Stimulated activated CD4-positive, alpha-beta T cell treated with anti-CD3 and anti-CD28 coated beads, Interleukin-12 subunit alpha, Interleukin-12 subunit beta, amount 100 ng/mL, for 48 hours (primary cell): ENCODE data around the gene ZP3.
"Not testable (repeated sequence)": the region's sequence is repeated elsewhere in the genome, so short reads cannot be mapped to it uniquely, and the experiment has no call there.

Experiments
- DNase-seq, 3 donors: peaks; one replicate each; pipeline ENCODE4 v3.0.0-alpha.2; 2020; ENCODE audit warnings: low read depth in 2 of 3, low spot score in 1 of 3

The ZP3 gene

GRCh38 chr7:76440404-76440803 is 15.7 kb downstream of the ZP3 start:
- not testable (repeated sequence) for DNase-seq

DNA sequence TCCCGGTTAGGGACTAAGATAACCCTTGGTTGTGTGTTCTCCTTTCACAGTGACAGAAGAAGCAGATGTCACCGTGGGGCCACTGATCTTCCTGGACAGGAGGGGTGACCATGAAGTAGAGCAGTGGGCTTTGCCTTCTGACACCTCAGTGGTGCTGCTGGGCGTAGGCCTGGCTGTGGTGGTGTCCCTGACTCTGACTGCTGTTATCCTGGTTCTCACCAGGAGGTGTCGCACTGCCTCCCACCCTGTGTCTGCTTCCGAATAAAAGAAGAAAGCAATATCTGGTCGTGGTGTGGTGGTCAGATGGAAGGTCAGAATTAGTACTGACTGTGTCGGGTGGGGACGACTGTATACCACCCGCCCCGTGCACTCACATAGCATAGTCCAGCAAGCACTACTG is 17.0 kb downstream of the ZP3 start:
- DNase-seq: not testable (repeated sequence)

GRCh38 chr7:76442664-76443446 is 18.1 kb downstream of the ZP3 start:
- DNase-seq: not testable (repeated sequence)

GRCh38 chr7:76443846-76444245 is 19.1 kb downstream of the ZP3 start:
- DNase-seq: not testable (repeated sequence)

GRCh38 chr7:76445577-76446008 is 20.8 kb downstream of the ZP3 start:
- not testable (repeated sequence) for DNase-seq

- not testable (repeated sequence) for DNase-seq
These were observed 32.3 kb downstream of the ZP3 start for GRCh38 chr7:76457017-76457416.

DNA sequence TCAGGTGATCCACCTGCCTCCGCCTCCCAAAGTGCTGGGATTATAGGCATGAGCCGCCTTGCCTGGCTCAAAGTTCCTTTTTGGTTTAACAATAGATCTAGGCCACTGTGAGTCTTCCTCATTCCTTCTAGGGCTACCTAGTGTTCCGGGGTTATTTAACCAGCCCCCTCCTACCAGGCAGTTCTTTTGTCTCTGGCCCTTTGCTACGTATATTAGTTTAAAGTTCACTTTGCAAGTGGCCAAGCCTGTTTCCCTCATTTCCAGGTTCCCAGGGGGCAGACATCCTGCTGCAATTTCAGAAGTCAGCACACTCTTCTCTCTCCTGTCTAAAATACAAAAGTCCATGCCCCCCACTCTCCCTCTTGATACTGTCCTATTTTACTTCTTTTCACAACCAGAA is 33.8 kb downstream of the ZP3 start:
- not testable (repeated sequence) for DNase-seq

GRCh38 chr7:76460767-76461166 is 36.0 kb downstream of the ZP3 start:
- DNase-seq: not testable (repeated sequence)

GRCh38 chr7:76461464-76462101 is 36.8 kb downstream of the ZP3 start, which contains the start of gene DTX2:
TSS of gene DTX2 (plus strand) at chr7:76461709. CDS start at chr7:76480510, 18,801 bp downstream.
- DNase-seq: peak in 1 of 3 donors; percentile 27

DNA sequence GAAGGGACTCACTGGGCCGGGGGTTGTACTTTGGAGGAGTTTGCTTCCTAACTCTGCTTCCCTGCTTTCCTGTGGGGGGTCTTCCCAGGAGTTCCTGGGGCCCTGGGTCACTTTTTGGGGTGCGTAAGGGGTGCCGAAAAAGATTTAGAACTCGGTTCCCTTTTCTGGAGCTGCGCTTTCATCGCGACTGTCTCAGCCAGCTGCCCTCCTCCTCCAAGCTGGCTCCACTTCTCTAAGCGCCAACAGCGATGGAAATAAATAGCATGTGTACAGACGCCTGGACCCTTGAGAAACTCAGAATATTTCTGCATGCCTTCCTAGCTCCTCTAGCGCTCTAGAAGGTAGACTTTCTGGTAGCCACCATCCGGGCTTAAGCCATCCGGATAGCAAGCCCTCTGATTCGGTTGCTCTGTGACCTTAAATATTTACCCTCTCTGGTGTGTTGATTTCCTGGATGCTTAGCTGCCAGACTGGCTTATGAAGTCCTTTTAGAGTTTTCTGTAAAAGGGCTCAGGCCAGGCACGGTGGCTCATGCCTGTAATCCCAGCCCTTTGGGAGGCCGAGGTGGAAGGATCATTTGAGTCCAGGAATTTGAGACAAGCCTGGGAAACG is 37.6 kb downstream of the ZP3 start:
- not testable (repeated sequence) for DNase-seq

GRCh38 chr7:76464959-76465358 is 40.2 kb downstream of the ZP3 start:
- not testable (repeated sequence) for DNase-seq

DNA sequence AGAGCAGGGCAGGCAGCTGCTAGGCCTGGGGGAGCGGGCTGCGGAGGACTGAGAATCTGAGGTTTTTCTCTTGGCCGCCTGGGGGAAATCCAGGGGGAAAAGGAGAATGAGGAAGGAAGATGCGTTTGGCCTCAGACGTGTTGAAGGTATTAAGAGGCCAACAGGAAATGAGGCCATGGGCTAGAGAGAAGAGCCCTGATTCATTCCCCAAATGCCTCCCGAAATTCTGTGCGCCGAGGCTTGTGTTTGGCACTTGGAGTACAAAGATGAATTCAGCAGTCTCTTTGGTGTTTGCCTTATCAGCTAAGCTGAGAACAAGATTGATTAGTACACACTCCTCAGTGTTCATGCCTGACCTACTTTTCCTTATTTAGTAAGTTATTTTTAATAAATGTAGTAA is 41.2 kb downstream of the ZP3 start:
- not testable (repeated sequence) for DNase-seq

- not testable (repeated sequence) for DNase-seq
These were observed 43.1 kb downstream of the ZP3 start for GRCh38 chr7:76467743-76468404.

GRCh38 chr7:76471556-76472221 is 46.9 kb downstream of the ZP3 start:
- DNase-seq: not testable (repeated sequence)

- DNase-seq: not testable (repeated sequence)
These were observed 48.3 kb downstream of the ZP3 start for GRCh38 chr7:76473097-76473496.

- not testable (repeated sequence) for DNase-seq
These were observed 51.5 kb downstream of the ZP3 start for GRCh38 chr7:76476280-76476679.

DNA sequence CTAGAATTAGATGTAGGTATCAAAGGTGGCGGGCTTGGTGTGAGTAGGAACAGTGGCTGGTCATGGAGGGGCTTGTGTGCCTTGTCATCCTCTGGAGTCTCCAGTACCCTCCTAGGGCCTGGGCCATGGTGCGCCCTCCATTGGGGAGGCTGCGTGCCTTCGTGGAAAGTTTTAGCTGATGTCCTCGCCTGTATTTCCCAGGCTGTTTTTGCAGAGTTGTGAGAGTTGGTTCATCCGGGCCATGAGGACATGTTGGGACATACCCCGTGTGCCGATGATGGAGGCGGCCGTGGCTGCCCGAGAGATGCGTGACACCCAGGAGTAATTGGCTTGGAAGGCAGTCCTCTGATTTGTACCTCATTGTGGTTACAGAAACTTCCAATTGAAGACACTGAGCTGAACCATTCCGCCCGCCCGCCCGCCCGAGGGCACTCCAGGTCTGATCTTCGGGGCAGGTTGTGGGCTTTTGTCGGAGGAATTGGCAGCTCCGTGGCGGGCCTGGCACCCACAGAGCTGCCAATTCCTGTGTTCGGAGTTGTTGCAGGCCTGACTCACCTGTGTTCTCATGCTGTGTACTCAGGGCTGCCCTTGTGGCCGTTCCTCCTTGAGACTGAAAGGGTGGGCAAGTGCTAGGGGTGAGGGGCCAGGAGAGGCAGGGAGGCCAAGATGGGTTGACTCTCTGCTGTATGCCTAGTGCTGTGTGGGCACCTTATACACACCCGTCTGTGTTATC is 52.2 kb downstream of the ZP3 start:
- not testable (repeated sequence) for DNase-seq

DNA sequence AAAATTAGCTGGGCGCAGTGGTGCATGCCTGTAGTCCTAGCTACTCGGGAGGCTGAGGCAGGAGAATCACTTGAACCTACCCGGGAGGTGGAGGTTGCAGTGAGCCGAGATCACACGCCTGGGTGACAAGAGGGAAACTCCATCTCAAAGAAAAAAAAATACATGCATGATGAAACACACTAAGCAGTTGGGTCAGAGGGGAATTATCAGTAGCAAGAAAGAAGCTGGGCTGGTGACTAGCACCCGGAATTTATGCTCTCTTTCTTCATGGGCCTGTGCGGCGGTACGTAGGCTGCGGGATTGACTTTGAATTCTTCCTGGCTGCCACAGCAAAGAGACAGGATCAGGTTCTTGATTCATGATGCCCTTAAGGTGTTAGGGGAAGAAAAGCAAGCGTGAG is 54.9 kb downstream of the ZP3 start:
- DNase-seq: not testable (repeated sequence)

DNA sequence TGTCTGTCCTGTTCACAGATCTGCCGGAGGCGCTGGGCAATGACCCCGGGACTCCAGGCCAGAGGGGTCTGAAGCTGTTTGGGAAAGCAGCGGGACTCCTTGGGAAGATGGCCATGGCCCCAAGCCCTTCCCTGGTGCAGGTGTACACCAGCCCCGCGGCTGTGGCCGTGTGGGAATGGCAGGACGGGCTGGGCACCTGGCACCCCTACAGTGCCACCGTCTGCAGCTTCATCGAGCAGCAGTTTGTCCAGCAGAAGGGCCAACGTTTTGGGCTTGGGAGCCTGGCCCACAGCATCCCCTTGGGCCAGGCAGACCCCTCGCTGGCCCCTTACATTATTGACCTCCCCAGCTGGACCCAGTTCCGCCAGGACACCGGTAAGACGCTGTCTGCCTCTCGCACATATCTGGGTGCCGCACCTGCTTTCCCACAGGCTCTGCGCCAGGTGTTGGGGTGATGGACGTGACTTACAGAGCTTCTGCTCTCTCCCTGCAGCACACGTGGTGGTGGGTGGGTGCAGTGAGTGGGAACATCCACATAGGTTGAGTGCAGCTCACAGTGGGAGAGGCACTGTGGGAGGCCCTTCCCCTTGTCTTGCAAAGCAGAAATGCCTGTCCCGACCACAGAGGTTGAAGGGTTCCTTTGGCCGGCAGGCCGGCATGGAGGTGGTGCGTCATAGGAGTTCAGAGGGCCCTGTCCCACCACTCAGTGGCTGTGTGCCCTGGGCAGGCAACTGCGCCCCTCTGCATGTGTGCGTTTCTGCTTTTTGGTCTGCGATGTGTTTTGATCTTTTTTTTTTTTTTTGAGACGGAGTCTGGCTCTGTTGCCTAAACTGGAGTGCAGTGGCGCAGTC is 55.9 kb downstream of the ZP3 start:
- DNase-seq: not testable (repeated sequence)
